Raji (cell line): Measurements from ENCODE around the gene TCFL5.

Experiments used
- POLR2A ChIP-seq: IDR thresholded peaks from 2 replicates; pipeline ENCODE4 v1.6.1; 2011; ENCODE audit warnings: low read depth, low read length, control low read depth; ENCODE audit not compliant: insufficient read depth

TCFL5 gene

GRCh38 chr20:62817975-62818591, 43.5 kb downstream of the TCFL5 start:
- no peak for TF ChIP-seq POLR2A

DNA sequence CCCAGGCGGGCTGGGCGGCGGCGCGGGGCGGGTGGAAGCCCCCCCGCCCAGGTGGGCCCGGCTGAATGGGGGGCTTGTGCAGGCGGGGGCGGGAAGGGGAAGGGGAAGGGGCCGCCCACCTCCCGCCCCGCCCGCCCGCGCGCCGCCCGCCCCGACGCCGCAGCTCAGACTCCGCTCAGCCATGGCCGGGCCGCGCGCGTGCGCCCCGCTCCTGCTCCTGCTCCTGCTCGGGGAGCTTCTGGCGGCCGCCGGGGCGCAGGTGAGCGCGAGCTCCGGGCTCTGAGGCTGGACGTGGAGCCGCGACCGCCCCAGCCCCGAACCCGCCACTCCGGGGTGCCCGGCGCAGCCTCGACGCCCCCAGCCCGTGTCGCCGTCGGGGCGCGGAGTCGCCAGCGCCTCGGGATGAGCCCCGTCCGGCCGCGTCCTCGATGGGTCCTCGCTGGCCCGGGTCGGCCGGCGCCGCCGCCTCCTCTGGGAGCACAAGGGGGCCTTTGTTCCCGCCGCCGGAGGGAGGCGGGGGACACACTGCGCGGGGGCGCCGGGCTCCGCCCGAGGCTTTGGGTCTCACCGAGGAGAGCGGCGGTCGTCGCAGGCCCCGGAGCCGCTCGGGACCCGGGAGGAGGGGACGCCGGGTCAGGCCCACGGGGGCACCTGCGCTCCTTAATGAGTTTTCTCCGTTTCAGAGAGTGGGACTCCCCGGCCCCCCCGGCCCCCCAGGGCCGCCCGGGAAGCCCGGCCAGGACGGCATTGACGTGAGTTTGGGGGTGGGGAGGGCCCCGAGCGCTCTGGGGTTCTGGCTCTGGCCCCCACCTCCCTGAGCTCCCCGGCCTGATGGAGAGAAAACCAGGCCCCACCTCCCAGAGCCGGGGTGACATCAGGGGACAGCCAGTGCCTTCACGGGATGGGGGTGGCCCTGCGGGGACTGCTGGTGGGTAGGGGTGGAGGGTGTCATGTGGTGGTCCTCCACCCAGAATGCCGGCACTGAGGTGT, 44.4 kb downstream of the TCFL5 start, which contains the start of gene COL9A3:
TSS of gene COL9A3 (plus strand) at position 167 of the 990 bp plus-strand sequence. CDS start at position 182, 15 bp downstream.
- no peak for TF ChIP-seq POLR2A

DNA sequence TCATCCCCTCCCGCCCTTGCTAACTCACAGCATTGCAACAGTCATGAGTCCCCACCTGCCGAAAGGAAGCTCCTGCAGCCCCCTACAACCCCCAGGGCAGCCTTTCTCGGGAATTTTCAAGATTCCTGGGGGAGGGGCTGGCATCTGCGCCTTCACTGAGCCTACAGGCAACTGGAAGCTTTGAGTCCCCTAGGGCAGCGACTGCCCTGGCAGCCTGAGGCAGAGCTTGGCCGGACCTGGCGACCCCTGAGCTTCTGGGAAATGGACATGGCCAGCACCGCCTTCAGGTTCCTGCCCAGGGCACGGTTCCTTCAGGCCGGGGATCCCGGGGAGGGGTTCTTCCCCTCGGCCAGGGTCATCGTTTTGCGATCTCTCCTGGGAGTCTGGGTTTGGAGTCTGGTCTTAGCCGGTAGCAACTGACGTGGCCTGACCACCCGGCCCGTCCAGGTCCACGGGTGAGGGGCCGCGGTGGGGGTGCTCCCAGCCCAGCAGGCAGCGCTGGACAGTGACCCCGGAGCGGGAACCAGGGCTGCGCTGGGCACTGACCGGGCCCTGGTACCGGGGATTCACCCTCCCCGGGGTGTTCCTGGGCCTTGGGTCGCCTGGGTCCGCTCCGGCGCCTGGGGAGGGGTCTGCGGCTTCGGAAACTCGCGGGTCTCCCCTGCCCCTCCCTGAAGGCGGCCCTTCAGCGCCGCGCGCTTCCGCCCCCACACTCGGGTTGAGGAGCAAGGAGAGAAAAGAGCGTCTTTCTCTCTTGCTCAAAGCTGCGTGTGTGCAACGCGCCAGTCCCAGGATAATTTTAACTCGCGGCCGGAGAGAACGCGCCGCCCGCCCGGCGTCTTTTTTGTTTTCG, 45.4 kb downstream of the TCFL5 start:
- TF ChIP-seq POLR2A: no peak

DNA sequence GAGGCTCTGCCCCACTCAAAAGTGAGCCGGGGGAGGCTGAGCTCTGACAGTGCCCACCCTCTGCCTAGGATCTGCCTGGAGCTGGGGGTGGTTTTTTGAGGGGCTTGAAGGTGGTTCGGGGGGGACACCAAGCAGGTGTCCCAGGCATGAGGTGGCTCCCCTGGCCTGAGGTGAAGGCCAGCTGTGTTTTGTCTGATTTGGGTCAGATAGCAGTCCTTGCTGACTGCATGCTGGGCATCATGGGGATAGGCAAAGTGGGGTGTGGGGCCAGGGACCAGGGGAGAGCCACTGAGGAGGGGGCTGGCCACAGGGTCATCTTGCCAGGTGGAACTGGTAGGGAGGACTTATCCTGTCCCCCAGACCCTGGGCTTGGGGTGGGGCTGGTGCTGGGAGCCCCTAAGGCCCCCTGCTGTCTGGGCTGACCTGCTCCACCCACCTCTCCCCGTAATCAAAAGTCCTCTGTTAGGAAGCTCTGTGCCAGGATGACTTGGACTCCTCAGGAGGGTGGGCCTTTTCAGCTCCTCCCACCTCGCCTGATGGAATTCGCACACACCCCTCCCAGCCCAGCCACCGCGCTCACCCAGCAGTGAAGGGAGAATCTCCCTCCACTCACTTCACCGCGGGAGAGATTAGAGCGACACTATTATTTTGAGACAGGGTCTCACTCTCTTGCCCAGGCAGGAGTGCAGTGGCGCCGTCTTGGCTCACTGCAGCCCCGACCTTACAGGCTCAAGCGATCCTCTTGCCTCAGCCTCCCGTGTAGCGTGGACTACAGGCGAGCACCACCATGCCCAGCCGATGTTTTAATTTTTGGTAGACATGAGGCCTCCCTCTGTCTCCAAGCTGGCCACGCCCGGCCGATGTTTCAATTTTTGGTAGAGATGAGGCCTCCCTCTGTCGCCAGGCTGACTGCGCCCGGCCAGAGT, 46.3 kb downstream of the TCFL5 start:
- TF ChIP-seq POLR2A: no peak

- TF ChIP-seq POLR2A: no peak
These were observed 46.9 kb downstream of the TCFL5 start for GRCh38 chr20:62814709-62815065.

DNA sequence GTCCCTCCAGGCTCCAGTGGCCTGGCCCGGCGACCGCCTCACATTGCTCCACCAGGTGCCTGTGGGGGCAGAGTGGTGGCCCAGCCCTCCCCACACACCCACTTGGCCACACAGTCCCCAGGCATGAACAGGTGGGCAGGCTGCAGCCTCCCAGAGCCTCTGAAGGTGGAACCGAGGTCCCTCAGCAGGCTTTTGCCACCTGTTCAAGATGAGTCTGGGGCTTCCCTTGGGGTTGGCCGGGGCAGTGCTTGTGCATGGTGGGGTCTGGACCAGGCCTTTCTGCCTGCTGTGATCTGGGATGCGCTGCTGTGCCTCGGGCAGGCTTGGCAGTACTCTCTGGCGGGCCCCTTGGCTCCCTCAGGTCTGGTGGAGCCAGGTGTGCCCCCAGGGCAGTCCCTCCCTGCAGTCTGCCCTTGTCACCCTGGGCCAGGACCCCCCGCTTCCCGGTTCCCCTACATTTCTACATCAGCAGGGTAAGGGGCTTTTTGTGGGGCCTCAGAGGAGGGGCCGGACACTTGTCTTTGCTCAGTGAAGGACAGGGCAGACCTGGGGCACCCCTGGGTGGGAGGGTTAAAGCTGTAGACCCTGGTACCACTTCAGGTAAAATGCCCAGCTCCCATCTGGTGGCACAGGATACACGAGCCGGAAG, 47.4 kb downstream of the TCFL5 start:
- TF ChIP-seq POLR2A: no peak

GRCh38 chr20:62813588-62813987, 48.0 kb downstream of the TCFL5 start:
- TF ChIP-seq POLR2A: no peak

GRCh38 chr20:62812907-62813200, 48.8 kb downstream of the TCFL5 start:
- TF ChIP-seq POLR2A: no peak

GRCh38 chr20:62812181-62812906, 49.3 kb downstream of the TCFL5 start:
- no peak for TF ChIP-seq POLR2A

DNA sequence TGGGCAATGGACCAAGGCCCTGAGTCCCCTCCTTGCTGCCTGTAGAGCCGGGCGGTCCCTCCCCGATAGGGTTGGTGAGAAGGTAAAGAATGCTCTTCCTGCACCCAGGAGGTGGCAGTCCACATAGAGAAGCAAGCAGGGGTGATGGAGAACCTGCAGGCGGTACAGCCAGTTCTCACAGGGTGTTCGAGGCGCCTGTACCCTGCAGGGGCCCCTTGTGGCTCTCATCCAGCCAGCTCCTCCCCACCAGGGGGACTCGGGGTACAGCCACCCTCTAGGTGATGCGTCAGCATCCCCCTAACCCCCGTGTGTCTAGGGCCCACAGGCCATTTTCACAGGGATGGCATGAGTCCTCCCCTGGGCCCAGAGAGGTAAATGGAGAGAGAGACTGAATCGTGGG, 49.9 kb downstream of the TCFL5 start:
- no peak for TF ChIP-seq POLR2A

DNA sequence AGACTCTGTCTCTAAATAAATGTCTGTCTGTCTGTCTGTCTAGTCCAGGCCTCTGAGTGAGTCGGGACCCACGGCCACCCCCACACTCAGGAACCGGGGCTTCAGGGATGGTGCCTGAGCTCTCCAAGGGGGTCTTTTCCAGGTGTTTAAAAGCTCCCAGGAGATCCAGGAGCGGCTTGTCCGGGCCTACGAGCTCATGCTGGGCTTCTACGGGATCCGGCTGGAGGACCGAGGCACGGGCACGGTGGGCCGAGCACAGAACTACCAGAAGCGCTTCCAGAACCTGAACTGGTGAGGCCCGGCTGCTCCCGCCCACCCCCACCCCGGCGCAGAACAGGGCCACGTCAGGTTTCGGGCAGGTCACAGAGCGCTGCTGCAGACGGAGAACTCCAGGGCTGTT, 50.3 kb downstream of the TCFL5 start:
- TF ChIP-seq POLR2A: no peak

DNA sequence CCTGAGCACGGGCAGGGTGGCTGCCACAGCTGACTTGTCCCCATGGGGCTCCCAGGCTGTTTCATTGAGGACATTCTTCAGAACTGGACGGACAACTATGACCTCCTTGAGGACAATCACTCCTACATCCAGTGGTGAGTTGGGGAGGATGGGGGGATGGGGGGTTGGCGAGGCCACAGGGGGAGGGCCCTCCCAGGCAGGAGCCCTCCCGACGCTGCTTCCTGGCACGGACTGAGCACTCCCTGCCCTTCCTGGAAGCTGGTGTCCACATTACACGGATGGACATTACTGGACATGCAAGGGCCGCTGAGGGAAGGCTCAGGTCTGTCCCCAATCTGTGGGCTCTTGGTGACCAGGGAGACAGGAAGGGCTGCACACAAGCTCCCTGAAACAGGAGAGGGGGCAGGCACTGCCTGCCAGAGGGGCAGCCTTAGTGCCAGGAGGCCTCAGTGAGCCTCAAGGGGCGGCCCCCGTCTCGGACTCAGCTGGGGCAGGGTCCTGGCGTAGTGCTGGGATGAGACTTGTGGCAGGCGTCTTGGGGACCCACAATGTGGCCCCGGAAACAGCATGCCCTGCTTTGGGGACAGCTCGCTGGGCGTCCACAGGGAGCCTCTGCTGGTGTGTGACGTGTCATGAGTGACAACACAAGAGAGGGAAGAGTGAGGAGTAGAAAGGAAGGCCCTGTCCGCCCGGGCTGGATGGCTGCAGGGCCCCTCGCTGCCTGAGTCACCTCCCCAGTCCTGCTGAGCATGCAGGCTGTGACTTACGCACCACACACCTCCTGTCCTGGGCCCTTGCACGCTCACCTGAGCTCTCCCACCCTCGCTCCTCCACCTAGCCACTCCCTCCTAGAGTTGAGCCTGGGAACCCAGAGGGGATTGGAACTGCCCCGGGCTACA, 51.8 kb downstream of the TCFL5 start:
- no peak for TF ChIP-seq POLR2A

GRCh38 chr20:62808211-62808865, 53.3 kb downstream of the TCFL5 start:
- no peak for TF ChIP-seq POLR2A
